Bronchial epithelial cell (primary cell): ENCODE data around the gene TUFT1. TPM values are rescaled to one million over a fixed set of nuclear protein-coding genes. Genes with fewer than 3 reads are reported as not detected.

ENCODE experiments used
- DNase-seq: peaks from one replicate; pipeline ENCODE4 v3.0.0-alpha.2; 2010; ENCODE audit warnings: low read depth
- FAIRE-seq: peaks from 2 replicates; lab custom pipeline; 2011; peaks lifted over from hg19 to GRCh38; lab: Jason Lieb, UNC
- H3K27me3 ChIP-seq: 2 replicates; pipeline ENCODE4 v1.5.1; 2011; ENCODE audit warnings: low read length; ENCODE audit not compliant: control insufficient read depth, insufficient read depth
- H3K36me3 ChIP-seq: 2 replicates; pipeline ENCODE4 v1.5.1; 2011; ENCODE audit warnings: low read length; ENCODE audit not compliant: control insufficient read depth, insufficient read depth
- H3K4me3 ChIP-seq: 2 replicates; pipeline ENCODE4 v1.5.1; 2011; ENCODE audit warnings: mild to moderate bottlenecking, low read depth, low read length, control low read depth
- CTCF ChIP-seq: IDR thresholded peaks from 2 replicates; pipeline ENCODE4 v1.5.1; 2011; ENCODE audit warnings: mild to moderate bottlenecking, moderate library complexity, low read length, control low read depth, inconsistent platforms; ENCODE audit not compliant: insufficient read depth, severe bottlenecking
- total RNA-seq: library from RNA; depleted of rRNA; stranded (reverse); fragments of >200 nt; gene quantifications from 2 replicates; pipeline ENCODE4 v1.2.1, GENCODE V29; 2014

TUFT1 gene
- total RNA-seq, 1 donor from 2014 or later, result 25.0 TPM

GRCh38 chr1:151495316-151495715 is 44.8 kb upstream of the TUFT1 start:
- TF ChIP-seq CTCF, result no peak
- Histone ChIP-seq H3K4me3 (no peak overlapping the region), H3K36me3 (no peaks in the 10 kb centered on the region), H3K27me3 (no peaks in the 10 kb centered on the region)
- FAIRE-seq (no peak), DNase-seq (no peak)

- H3K36me3 ChIP-seq, result no peaks in the 10 kb centered on the region
- no peak for FAIRE-seq
- TF ChIP-seq CTCF, result no peak
Measured at GRCh38 chr1:151499365-151499764, 40.7 kb upstream of the TUFT1 start.

GRCh38 chr1:151499930-151500329 is 40.2 kb upstream of the TUFT1 start:
- H3K4me3 ChIP-seq, result no peak overlapping the region
- H3K27me3 ChIP-seq, result no peaks in the 10 kb centered on the region
- no peak for TF ChIP-seq CTCF
- H3K36me3 ChIP-seq, result no peaks in the 10 kb centered on the region
- FAIRE-seq, result no peak
- DNase-seq, result no peak

More at GRCh38 chr1:151499365-151499764, 40.7 kb upstream of the TUFT1 start:
- Histone ChIP-seq H3K27me3 (no peaks in the 10 kb centered on the region), H3K4me3 (no peak overlapping the region)
- no peak for DNase-seq

GRCh38 chr1:151501474-151501873 is 38.6 kb upstream of the TUFT1 start:
- Histone ChIP-seq H3K27me3 (no peaks in the 10 kb centered on the region), H3K36me3 (no peaks in the 10 kb centered on the region), H3K4me3 (no peak overlapping the region)
- no peak for FAIRE-seq
- DNase-seq, result no peak
- TF ChIP-seq CTCF, result peak; percentile 19

GRCh38 chr1:151502035-151502700 is 37.9 kb upstream of the TUFT1 start:
- H3K36me3 ChIP-seq, result no peaks in the 10 kb centered on the region

More at GRCh38 chr1:151502035-151502700, 37.9 kb upstream of the TUFT1 start:
- no peak for FAIRE-seq
- Histone ChIP-seq H3K4me3 (no peak overlapping the region), H3K27me3 (no peaks in the 10 kb centered on the region)
- TF ChIP-seq CTCF, result no peak
- no peak for DNase-seq
